Measurements from ENCODE around the gene PABPC1L.

The PABPC1L gene

DNA sequence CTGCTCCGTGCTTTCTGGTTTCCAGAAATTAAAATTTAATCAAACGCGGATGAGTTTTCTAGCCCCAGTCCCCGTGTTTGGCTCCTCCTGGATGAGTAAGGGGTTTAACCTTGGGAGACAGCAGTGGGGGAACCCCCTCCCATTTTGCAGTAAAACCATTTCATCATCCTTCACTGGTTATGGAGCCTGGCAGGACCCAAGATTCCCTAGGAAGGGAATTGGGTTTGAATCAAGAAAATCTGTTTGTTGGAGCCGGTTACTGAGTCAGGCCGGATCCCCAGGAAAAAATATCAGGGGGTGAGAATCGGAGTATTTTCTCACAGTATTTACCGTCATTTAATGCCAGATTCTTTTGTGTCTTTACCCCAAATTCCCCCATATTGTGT is 23.6 kb upstream of the PABPC1L start:
- TF ChIP-seq TAF1 (IDR thresholded peaks at IDR 0.05; ENCODE audit: low read depth) (no peak), TEAD4 (IDR thresholded peaks at IDR 0.05) (no peak), CEBPB (IDR thresholded peaks at IDR 0.05) (no peak), RAD21 (IDR thresholded peaks at IDR 0.05; ENCODE audit: low read depth) (no peak), YY1 (IDR thresholded peaks at IDR 0.05; ENCODE audit: low read depth) (no peak), EGR1 (IDR thresholded peaks at IDR 0.05) (no peak), FOXM1 (IDR thresholded peaks at IDR 0.05; ENCODE audit: borderline replicate concordance, low read depth) (no peak), ZBTB7A (IDR thresholded peaks at IDR 0.05; ENCODE audit: low read depth) (no peak), TCF12 (IDR thresholded peaks at IDR 0.05; ENCODE audit: low read depth) (no peak), EP300 (IDR thresholded peaks at IDR 0.05; ENCODE audit: borderline replicate concordance) (no peak), NFIC (IDR thresholded peaks at IDR 0.05) (no peak)
- TF ChIP-seq, protein P1, sequence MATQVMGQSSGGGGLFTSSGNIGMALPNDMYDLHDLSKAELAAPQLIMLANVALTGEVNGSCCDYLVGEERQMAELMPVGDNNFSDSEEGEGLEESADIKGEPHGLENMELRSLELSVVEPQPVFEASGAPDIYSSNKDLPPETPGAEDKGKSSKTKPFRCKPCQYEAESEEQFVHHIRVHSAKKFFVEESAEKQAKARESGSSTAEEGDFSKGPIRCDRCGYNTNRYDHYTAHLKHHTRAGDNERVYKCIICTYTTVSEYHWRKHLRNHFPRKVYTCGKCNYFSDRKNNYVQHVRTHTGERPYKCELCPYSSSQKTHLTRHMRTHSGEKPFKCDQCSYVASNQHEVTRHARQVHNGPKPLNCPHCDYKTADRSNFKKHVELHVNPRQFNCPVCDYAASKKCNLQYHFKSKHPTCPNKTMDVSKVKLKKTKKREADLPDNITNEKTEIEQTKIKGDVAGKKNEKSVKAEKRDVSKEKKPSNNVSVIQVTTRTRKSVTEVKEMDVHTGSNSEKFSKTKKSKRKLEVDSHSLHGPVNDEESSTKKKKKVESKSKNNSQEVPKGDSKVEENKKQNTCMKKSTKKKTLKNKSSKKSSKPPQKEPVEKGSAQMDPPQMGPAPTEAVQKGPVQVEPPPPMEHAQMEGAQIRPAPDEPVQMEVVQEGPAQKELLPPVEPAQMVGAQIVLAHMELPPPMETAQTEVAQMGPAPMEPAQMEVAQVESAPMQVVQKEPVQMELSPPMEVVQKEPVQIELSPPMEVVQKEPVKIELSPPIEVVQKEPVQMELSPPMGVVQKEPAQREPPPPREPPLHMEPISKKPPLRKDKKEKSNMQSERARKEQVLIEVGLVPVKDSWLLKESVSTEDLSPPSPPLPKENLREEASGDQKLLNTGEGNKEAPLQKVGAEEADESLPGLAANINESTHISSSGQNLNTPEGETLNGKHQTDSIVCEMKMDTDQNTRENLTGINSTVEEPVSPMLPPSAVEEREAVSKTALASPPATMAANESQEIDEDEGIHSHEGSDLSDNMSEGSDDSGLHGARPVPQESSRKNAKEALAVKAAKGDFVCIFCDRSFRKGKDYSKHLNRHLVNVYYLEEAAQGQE (IDR thresholded peaks at IDR 0.05; ENCODE audit: low read depth): no peak
- TF ChIP-seq, protein P2, sequence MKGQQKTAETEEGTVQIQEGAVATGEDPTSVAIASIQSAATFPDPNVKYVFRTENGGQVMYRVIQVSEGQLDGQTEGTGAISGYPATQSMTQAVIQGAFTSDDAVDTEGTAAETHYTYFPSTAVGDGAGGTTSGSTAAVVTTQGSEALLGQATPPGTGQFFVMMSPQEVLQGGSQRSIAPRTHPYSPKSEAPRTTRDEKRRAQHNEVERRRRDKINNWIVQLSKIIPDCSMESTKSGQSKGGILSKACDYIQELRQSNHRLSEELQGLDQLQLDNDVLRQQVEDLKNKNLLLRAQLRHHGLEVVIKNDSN (IDR thresholded peaks at IDR 0.05): no peak
- TF ChIP-seq, protein P3, sequence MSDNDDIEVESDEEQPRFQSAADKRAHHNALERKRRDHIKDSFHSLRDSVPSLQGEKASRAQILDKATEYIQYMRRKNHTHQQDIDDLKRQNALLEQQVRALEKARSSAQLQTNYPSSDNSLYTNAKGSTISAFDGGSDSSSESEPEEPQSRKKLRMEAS (IDR thresholded peaks at IDR 0.05): no peak

DNA sequence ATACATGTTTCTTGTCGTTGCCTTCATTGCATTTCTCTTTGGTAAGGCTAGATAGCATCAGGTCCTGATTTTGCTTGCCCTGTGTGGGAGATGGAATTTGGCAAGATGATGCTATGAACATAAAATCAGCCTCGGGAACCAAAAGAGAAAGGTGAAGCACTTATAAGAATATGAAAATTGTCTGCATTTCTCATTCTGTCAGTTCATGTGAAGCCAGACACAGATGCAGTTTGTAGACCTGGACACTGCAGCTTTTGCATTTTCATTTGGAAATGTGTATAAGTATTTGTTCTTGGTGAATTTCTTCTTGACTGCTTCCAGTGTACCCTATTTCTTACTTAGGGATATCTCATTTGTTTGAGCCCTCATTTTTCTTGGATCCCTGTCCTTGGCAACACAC is 23.0 kb upstream of the PABPC1L start:
- TF ChIP-seq, protein P1 (IDR thresholded peaks at IDR 0.05; ENCODE audit: low read depth): no peak
- TF ChIP-seq, protein P2 (IDR thresholded peaks at IDR 0.05): no peak
- no peak for TF ChIP-seq EP300 (IDR thresholded peaks at IDR 0.05; ENCODE audit: borderline replicate concordance)
- TF ChIP-seq RAD21 (IDR thresholded peaks at IDR 0.05; ENCODE audit: low read depth): no peak
- TF ChIP-seq TCF12 (IDR thresholded peaks at IDR 0.05; ENCODE audit: low read depth): no peak
- no peak for TF ChIP-seq ZBTB7A (IDR thresholded peaks at IDR 0.05; ENCODE audit: low read depth)
- TF ChIP-seq CEBPB (IDR thresholded peaks at IDR 0.05): no peak

DNA sequence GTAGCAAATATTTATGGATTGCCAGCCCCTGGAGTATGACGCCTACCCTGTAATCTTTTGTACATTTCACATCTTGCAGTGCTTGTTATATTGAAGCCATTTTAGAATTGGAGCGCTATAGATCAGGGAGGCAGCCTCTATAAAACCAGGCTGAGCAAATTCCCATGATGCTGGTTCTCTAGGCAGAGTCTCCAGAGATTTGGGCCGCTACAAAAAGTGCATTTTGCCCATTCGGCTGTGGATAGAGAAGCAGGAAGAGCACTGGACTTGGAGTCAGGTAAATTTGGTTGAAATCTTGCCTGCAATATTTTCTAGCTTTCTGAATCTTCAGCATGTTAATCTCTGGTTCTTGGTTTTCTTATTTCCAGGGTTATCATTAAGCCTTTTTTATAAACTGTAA is 22.4 kb upstream of the PABPC1L start:
- TF ChIP-seq CREB1 (IDR thresholded peaks at IDR 0.05; ENCODE audit: low read depth) (no peak), EGR1 (IDR thresholded peaks at IDR 0.05) (no peak), NFIC (IDR thresholded peaks at IDR 0.05) (no peak), CEBPB (IDR thresholded peaks at IDR 0.05) (no peak), TAF1 (IDR thresholded peaks at IDR 0.05; ENCODE audit: low read depth) (no peak), EP300 (IDR thresholded peaks at IDR 0.05; ENCODE audit: borderline replicate concordance) (no peak), RAD21 (IDR thresholded peaks at IDR 0.05; ENCODE audit: low read depth) (no peak), ZBTB7A (IDR thresholded peaks at IDR 0.05; ENCODE audit: low read depth) (no peak), TEAD4 (IDR thresholded peaks at IDR 0.05) (no peak), YY1 (IDR thresholded peaks at IDR 0.05; ENCODE audit: low read depth) (no peak), TCF12 (IDR thresholded peaks at IDR 0.05; ENCODE audit: low read depth) (no peak), FOXM1 (IDR thresholded peaks at IDR 0.05; ENCODE audit: borderline replicate concordance, low read depth) (no peak)
- TF ChIP-seq, protein P3 (IDR thresholded peaks at IDR 0.05): no peak
- TF ChIP-seq, protein P2 (IDR thresholded peaks at IDR 0.05): no peak
- TF ChIP-seq, protein P1 (IDR thresholded peaks at IDR 0.05; ENCODE audit: low read depth): no peak

Measured in Ishikawa (cell line).